HG02970 (cell line): ENCODE results near the gene KRTAP1-3.
"Not testable (repeated sequence)": the region's sequence is repeated elsewhere in the genome, so short reads cannot be mapped to it uniquely, and the experiment has no call there.

ENCODE experiments used
- ATAC-seq: cut with Tn5 transposase; IDR thresholded peaks from one replicate; pipeline ENCODE4 v1.9.1; 2021; ENCODE audit warnings: mild to moderate bottlenecking, moderate library complexity, moderate number of reproducible peaks; ENCODE audit not compliant: unreplicated experiment, low FRiP score

Gene KRTAP1-3, protein sequence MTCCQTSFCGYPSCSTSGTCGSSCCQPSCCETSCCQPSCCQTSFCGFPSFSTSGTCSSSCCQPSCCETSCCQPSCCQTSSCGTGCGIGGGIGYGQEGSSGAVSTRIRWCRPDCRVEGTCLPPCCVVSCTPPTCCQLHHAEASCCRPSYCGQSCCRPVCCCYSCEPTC

DNA sequence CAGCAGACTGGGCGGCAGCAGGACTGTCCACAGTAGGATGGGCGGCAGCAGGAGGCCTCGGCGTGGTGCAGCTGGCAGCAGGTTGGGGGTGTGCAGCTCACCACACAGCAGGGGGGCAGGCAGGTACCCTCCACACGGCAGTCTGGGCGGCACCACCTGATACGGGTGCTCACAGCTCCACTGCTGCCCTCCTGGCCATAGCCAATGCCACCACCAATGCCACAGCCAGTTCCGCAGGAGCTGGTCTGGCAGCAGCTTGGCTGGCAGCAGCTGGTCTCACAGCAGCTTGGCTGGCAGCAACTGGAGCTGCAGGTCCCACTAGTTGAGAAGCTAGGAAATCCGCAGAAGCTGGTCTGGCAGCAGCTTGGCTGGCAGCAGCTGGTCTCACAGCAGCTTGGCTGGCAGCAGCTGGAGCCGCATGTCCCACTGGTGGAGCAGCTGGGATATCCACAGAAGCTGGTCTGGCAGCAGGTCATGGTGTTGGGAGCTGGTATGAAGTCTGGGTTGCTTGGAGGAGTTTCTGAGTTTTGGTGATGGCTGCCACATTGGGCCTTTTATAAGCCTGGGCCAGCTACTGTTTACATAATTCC, at the start of gene KRTAP1-3:
Gene KRTAP1-3, minus strand, starts transcription at position 529 of the 590 bp plus-strand sequence. Its CDS starts 53 bp downstream, at position 476.
- ATAC-seq = not testable (repeated sequence)

DNA sequence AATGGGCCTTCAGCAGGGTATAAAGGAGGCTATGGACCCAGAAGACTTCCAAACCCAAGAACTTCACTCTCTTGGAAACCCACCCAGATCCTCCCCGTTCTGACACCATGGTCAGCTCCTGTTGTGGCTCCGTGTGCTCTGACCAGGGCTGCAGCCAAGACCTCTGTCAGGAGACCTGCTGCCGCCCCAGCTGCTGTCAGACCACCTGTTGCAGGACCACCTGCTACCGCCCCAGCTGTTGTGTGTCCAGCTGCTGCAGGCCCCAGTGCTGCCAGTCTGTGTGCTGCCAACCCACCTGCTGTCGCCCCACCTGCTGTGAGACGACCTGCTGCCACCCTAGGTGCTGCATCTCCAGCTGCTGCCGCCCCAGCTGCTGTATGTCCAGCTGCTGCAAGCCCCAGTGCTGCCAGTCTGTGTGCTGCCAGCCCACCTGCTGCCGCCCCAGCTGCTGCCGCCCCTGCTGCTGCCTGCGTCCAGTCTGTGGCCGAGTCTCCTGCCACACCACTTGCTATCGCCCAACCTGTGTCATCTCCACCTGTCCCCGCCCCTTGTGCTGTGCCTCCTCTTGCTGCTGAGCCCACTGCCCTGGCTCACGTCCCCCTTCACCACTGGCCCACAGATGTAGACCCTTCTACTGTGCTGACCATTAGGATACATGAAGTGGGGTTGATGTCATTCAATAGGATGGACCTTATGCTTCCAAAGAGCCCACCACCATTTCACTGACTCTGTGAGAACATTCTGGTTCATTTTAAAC, 49.6 kb upstream of the KRTAP1-3 start, which contains the start of gene KRTAP4-7:
Gene KRTAP4-7, plus strand, starts transcription at position 51 of the 757 bp plus-strand sequence. Its CDS starts 57 bp downstream, at position 108.
- ATAC-seq = not testable (repeated sequence)

DNA sequence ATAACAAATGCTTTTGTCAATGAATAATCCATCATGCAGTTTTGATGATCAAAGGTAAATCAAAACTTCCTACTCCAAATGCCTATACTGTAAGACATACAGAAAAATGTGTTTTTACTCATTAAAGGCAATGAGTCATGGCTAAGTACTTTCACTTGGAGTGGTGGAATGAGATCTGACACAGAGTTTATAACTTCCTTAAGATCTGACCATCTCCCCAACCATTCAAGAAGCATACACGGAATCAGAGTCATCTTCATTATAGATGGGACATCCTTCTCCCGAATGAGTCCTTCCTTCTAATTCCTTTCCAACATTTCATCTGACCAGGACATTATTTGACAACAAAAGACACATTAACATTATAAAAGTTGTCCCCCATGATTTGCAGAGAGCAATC, 48.8 kb upstream of the KRTAP1-3 start:
- ATAC-seq = not testable (repeated sequence)

DNA sequence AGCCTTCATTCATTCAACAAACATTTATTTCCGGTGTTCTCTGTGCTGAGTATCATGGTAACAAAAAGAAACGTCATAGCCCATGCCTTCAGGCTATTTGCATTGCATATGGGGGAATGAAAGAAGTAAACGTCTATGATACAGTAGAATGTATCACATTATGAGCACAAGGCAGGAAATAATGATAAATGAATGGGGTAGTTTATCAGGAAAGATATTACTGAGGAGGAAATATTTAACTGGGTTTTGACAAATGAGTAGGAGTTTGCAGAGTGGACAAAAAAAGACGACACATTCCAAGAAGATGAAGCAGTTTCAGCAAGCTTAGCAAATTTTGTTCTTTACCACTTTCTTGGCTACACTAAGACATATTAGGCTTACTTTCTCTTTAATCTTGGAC, 48.0 kb upstream of the KRTAP1-3 start:
- no peak for ATAC-seq

DNA sequence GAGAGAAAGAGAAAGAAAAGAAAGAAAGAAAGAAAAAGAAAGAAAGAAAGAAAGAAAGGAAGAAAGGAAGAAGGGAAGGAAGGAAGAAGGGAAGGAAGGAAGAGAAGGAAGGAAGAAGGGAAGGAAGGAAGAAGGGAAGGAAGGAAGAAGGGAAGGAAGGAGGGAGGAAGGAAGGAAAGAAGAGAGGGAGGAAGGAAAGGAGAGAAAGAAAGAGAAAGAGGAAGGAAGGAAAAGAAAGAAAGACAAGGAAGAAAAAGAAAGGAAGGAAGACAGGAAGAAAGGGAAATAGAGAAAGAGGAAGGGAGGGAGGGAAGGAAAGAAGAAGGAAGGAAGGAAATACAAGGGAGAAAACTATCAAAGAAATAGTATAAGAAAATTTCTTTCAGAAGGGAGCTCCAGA, 42.1 kb upstream of the KRTAP1-3 start:
- no peak for ATAC-seq

DNA sequence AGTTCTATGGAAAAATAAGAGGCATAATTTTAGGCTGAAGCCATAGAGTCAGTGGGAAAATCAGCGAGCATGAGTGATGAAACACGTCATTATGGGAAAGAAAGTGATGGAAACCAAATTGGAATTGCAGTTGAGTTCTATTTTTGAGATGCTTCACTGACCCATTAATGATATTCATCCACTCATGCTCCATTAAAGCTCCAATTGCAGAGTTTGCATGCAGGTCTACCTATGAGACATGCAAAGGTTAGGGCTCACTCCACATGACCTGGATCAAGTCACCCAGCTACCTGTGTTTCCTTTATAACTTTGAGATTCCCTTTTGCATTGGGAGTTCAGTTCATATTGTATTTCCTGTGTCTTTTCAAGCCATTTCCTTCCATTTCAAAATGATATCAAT, 39.0 kb upstream of the KRTAP1-3 start:
- no peak for ATAC-seq

DNA sequence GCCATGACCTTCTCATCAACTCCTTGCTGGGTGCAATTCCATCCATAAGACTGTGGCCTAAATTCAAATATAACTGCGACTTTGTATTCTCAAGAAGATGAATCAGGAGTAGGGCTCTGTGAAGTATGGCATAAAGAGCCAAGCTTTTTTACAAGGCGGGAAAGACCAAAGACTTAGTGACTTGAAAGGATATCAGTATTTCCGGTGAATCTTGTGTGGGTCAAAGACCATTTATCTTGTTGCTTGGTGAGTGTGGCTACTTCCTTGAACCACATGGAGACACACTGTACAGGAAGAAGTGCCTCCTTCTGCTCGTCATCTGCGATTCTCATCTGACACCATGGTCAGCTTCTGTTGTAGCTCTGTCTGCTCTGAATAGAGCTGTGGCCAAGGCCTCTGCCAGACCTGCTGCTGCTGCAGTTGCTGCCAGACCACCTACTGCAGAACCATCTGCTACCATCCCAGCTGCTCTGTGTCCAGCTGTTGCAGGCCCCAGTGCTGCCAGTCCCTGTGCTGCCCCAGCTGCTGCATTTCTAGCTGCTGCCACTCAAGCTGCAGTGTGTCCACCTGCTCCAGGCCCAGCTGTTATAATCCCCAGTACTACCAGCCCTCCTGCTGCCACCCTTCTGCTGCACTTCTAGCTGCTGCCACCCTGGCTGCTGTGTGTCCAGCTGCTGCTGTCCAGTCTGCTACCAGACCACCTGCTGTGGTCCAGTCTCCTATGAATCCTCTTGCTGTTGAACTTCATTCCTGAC, 37.1 kb upstream of the KRTAP1-3 start:
- ATAC-seq = no peak

DNA sequence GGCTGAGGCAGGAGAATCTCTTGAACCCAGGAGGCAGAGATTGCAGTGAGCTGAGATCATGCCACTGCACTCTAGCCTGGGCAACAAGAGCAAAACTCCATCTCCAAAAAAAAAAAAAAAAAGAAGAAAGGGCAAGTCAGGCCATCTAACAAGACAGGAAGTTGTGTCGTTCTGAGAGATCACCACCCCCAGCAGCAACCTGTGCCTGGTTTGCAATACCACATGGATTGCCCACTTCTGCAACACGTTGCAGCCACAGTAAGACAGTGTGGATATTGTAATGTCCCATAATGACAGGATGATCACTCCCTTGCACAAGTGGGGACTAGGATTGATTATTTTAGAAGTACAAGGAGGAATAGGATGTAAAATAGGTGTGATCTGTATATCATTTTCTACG, 34.4 kb upstream of the KRTAP1-3 start:
- ATAC-seq = no peak

DNA sequence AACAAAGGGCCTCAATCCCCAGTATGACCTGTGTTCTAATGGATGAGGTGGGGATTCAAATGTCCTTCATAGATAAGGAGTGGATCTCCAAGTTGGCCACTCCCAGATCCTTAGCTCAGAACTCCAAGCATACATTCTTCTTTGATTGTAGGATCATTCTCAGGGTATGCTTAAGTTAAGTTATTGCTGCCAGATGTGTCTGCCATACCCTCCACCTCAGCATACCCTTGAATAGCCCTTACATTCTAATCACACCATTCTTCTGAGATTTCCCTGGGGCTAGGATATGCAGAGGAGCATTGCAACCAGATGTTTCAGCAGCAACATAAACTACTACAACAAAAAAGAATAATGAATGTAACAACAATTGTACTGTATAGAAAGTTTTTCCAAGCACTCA, 32.6 kb upstream of the KRTAP1-3 start:
- no peak for ATAC-seq

DNA sequence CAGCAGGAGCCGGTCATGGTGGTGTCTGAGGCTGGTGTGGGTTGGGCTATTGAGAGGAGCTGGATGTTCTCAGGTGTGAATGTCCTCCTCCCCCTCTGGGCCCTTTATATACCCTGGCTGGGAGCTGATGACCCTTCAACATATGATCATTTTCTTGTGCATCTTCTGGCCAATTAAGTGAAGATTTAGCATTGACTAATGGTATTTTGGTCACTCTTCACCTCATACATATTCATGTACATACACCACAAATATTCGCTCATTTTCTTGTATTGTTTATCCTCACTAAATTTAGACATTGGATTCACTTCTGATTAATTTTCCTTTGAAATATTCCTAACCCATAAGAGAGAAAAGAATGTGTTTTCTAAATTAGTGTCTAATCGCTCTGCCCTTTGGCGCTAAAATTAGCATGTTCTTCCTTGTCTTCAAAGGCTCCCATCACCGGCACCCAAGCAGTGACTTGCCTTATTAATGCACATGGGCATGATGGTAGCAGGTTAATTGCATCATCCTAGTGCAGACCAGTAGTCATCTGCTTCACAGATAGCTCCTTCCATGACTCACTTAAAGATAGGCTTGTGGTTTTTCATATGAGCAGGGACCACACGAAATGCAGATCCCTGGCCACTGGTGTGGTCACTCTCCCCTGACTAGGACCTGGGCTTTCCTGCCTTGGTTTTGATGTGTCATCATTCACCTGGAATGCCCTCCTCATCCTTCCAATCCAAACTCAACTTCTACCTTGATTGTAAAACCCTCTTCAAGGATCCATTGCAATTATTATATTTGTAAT, 31.4 kb upstream of the KRTAP1-3 start, which contains the start of gene KRTAP2-4:
Gene KRTAP2-4, minus strand, starts transcription at position 51 of the 796 bp plus-strand sequence. Its CDS starts 34 bp downstream, at position 17.
- no peak for ATAC-seq

DNA sequence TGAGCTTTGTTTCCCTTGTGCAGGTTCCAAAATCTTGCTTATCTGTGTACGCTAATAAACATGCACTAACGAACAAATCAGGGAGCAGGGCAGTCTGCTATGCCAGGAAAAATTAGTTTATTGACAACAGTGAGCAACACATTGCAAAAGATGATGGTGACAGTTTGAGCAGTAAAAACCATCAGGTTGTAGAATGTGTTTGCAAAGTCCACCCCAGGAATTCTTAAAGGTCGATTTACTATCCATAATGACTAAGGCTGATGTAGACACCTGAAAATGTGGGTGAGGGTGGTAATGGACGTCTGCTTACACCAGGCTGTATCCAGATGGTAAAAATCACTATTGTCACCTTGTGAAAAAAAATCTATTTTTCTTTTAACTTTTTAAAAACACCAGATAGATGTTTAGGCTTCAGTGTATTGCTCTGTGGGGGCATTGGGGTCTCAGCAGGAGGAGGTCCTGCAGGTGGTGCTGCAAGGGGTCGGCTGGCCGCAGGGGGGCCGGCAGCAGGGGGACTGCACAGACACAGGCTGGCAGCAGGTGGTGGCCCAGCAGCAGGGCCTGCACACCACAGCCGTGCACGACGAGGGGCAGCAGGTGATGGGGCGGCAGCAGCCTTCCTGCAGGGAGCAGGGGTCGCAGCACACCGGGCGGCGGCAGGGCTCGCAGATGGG, 30.5 kb upstream of the KRTAP1-3 start:
- not testable (repeated sequence) for ATAC-seq

DNA sequence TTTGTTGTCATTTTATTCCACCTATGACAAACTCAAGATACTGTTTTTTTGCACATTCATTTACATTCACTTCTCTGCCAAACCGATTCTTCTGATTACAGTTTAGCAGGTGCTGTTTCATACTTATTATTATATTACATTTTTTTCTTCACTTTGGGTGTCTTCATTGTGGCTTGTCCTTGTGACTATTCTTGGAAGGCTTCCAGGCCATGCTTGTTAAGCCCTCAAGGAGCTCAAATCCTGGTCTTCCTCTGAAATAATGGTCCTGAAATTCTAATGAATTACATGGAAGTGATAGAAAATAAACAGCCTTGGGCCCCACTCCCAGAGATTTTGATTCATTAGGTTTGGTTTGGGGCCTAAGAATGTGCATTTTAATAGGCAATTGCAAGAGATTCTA, 29.6 kb upstream of the KRTAP1-3 start:
- ATAC-seq = no peak

DNA sequence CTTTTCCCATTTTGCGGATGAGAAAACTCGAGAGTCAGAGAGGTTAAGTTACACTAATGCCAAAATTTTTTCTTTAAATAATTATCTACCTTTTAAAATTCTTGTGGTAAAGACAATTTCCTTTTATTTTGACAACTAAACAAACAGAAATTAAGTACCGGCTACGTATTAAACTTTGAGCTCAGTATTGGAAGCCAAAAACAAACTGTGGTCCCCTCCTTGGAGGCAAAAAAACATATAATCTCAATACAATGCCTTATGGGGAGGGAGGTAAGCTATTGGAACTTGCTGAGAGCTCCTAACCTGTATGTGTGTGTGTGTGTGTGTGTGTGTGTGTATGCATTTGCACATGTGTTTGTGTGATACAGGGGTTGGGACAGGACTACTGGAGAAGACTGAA, 28.8 kb upstream of the KRTAP1-3 start:
- ATAC-seq = no peak

DNA sequence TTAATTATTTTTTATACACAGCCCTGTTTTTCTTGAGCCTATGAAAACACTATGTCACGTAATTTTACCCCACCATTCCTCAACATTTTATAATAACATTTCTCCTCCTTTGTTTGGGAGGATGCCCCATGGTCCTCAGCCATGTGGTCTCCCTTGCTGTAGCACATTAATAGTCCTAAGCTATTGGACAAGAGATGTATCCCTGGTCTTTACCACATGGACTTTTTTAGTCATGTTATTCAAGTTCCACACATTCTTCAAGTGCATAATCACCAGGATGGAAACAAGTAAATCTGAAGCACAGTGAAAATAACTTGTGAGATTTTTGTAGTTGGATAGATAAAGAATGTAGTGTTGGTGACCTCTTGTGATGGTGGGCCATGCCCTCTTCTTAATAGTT, 27.3 kb upstream of the KRTAP1-3 start:
- ATAC-seq = no peak

DNA sequence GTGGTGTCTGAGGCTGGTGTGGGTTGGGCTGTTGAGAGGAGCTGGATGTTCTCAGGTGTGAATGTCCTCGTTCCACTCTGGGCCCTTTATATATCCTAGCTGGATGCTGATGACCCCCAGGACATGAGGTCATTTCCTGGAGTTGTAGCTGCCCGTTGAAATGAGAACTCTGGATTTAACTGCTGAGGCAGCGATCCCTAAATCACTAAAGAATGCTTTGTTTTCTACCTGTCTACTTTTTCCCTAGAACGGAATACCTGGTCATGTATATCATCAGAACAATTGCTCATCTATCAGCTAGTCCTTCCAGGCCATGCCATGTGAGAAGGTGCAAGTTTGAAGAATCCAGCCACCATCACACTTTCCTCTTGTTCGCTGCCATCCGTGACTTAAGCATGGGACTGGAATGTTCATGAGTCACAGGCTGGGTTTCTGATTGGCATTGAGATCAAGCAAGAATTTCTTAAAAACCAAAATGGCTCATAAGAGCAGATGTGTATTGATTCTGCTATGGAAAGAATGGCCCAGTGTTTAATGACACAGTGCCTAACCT, 25.5 kb upstream of the KRTAP1-3 start, which contains the start of gene KRTAP2-3:
Gene KRTAP2-3, minus strand, starts transcription at position 63 of the 553 bp plus-strand sequence. CDS start 64 bp downstream, outside the sequence.
- no peak for ATAC-seq

DNA sequence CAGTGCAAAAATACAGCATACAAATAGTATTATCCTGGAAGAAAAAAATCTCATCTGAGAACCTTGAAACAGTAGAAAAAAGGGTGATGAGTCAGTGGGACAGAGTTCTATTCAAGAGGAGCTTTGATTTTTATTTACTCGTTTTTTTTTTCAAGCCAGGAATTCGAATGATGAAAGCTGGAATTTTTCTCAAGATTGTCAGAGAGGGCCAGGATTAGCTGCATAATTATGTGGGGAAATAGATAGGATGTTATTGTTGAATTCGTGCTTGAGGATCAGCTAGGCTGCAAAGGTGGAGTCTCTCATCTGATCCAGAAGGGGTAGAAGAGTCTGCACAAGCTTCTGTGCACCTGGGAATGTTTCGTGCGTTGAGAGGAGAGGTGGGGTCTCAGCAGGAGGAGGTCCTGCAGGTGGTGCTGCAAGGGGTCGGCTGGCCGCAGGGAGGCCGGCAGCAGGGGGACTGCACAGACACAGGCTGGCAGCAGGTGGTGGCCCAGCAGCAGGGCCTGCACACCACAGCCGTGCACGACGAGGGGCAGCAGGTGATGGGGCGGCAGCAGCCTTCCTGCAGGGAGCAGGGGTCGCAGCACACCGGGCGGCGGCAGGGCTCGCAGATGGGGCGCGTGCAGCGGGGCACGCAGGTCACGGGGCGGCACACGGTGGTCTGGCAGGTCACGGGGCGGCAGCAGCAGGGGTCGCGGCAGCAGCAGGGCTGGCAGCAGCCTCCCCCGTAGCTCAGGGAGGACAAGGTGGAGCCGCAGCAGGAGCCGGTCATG, 24.8 kb upstream of the KRTAP1-3 start:
- not testable (repeated sequence) for ATAC-seq

DNA sequence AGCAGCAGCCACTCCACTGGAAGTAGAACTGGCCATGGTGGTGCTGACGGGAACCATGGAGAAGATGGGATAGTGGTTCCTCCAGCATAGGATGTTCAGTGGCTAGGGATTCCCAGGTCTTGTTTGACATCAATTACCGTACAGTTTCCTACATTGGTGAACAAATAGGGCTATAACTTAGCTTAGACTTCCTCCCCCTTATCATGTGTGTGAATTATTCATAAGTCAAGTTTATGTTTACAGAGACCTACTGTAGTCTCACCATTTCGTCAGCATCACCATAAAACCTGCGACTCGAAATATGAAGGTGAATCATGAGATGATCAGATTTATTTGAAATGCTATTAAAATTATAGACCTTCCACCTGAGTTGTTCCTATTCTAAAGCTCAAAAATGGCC, 24.1 kb upstream of the KRTAP1-3 start:
- ATAC-seq = no peak

DNA sequence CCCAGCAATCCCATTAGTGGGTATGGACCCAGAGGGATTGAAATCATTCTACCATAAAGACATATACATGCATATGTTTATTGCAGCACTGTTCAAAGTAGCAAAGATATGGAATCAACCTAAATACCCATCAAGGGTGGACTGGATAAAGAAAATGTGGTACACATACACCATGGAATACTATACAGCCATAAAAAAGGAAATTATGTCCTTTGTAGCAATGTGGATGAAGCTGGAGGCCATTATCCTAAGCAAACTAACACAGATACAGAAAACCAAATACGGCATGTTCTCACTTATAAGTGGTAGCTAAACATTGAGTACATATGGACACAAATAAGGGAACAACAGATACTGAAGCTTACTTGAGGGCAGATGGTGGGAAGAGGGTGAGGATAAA, 22.9 kb upstream of the KRTAP1-3 start:
- ATAC-seq = no peak
